Measurements from ENCODE around the gene SETD1A.
"Not testable (repeated sequence)": the region's sequence is repeated elsewhere in the genome, so short reads cannot be mapped to it uniquely, and the experiment has no call there.

SETD1A gene

GRCh38 chr16:31001507-31002249 is 44.1 kb downstream of the SETD1A start:
- no peak for DNase-seq

- no peak for DNase-seq
Measured at GRCh38 chr16:31002250-31002700, 44.7 kb downstream of the SETD1A start.

- DNase-seq, result no peak
Measured at GRCh38 chr16:31002862-31003341, 45.3 kb downstream of the SETD1A start.

GRCh38 chr16:31003744-31004143 is 46.2 kb downstream of the SETD1A start:
- no peak for DNase-seq

- no peak for DNase-seq
Measured at GRCh38 chr16:31004658-31005057, 47.1 kb downstream of the SETD1A start.

GRCh38 chr16:31005350-31006085 is 48.0 kb downstream of the SETD1A start:
- no peak for DNase-seq

- no peak for DNase-seq
Measured at GRCh38 chr16:31006086-31006385, 48.5 kb downstream of the SETD1A start.

GRCh38 chr16:31006589-31006988 is 49.0 kb downstream of the SETD1A start:
- DNase-seq, result no peak

- DNase-seq, result no peak
Measured at GRCh38 chr16:31007684-31008083, 50.1 kb downstream of the SETD1A start.

- DNase-seq, result no peak
Measured at GRCh38 chr16:31008149-31008548, 50.6 kb downstream of the SETD1A start.

- no peak for DNase-seq
Measured at GRCh38 chr16:31008551-31008950, 51.0 kb downstream of the SETD1A start.

- DNase-seq, result no peak
Measured at GRCh38 chr16:31009120-31009519, 51.6 kb downstream of the SETD1A start.

- no peak for DNase-seq
Measured at GRCh38 chr16:31009894-31010584, 52.5 kb downstream of the SETD1A start.

- DNase-seq, result peak; percentile 39
Measured at GRCh38 chr16:31010585-31011325, 53.2 kb downstream of the SETD1A start, which contains the start of gene STX1B. Gene STX1B (minus strand): TSS chr16:31010638. CDS start chr16:31010396, 242 bp downstream.

GRCh38 chr16:31011815-31012214 is 54.3 kb downstream of the SETD1A start:
- DNase-seq, result not testable (repeated sequence)

- DNase-seq, result not testable (repeated sequence)
Measured at GRCh38 chr16:31013292-31013691, 55.7 kb downstream of the SETD1A start.

- no peak for DNase-seq
Measured at GRCh38 chr16:31016018-31016417, 58.5 kb downstream of the SETD1A start.

GRCh38 chr16:31017756-31018155 is 60.2 kb downstream of the SETD1A start:
- not testable (repeated sequence) for DNase-seq

GRCh38 chr16:31020536-31020935 is 63.0 kb downstream of the SETD1A start:
- DNase-seq, result no peak

- DNase-seq, result no peak
Measured at GRCh38 chr16:31022544-31023251, 65.1 kb downstream of the SETD1A start.

- DNase-seq, result no peak
Measured at GRCh38 chr16:31023252-31023602, 65.7 kb downstream of the SETD1A start.

GRCh38 chr16:31023627-31024226 is 66.2 kb downstream of the SETD1A start:
- no peak for DNase-seq
